ENCODE results near the gene KPNA4.
"Not testable (repeated sequence)": the region's sequence is repeated elsewhere in the genome, so short reads cannot be mapped to it uniquely, and the experiment has no call there.

KPNA4 gene

GRCh38 chr3:160565442-160566403 is at the start of gene KPNA4:
TSS of gene KPNA4 (minus strand) at chr3:160565571. CDS start at chr3:160565282, 289 bp downstream.
- H3K36me3 Mint-ChIP-seq (ENCODE audit: low read depth): peaks cover 32% of the 10 kb centered on the region
- H3K27me3 Mint-ChIP-seq (ENCODE audit: low read depth): no peaks in the 10 kb centered on the region
- peaks cover 53% of the 10 kb centered on the region for H3K4me1 Mint-ChIP-seq (ENCODE audit: low read depth)
- peak; percentile 97 for DNase-seq (ENCODE audit: low spot score)
- H3K27ac Mint-ChIP-seq: peak within 1 kb of the TSS; percentile 93
- H3K4me3 Mint-ChIP-seq: peak within 1 kb of the TSS; percentile 98
- no peaks in the 10 kb centered on the region for H3K9me3 Mint-ChIP-seq

GRCh38 chr3:160613661-160614060 is 48.3 kb upstream of the KPNA4 start:
- no peaks in the 10 kb centered on the region for H3K9me3 Mint-ChIP-seq
- H3K4me3 Mint-ChIP-seq: no peak overlapping the region
- H3K36me3 Mint-ChIP-seq (ENCODE audit: low read depth): no peaks in the 10 kb centered on the region
- H3K27me3 Mint-ChIP-seq (ENCODE audit: low read depth): peaks cover 22% of the 10 kb centered on the region
- no peak for DNase-seq (ENCODE audit: low spot score)
- no peak overlapping the region for H3K27ac Mint-ChIP-seq
- no peaks in the 10 kb centered on the region for H3K4me1 Mint-ChIP-seq (ENCODE audit: low read depth)

- no peak for DNase-seq (ENCODE audit: low spot score)
- Mint-ChIP-seq H3K4me3 (no peak overlapping the region), H3K9me3 (no peaks in the 10 kb centered on the region), H3K4me1 (ENCODE audit: low read depth) (no peaks in the 10 kb centered on the region), H3K27me3 (ENCODE audit: low read depth) (peaks cover 21% of the 10 kb centered on the region), H3K27ac (no peak overlapping the region), H3K36me3 (ENCODE audit: low read depth) (no peaks in the 10 kb centered on the region)
Measured at GRCh38 chr3:160612386-160613075, 47.2 kb upstream of the KPNA4 start.

- Mint-ChIP-seq H3K4me3 (no peak overlapping the region), H3K4me1 (ENCODE audit: low read depth) (no peaks in the 10 kb centered on the region), H3K27ac (no peak overlapping the region), H3K9me3 (no peaks in the 10 kb centered on the region), H3K36me3 (ENCODE audit: low read depth) (no peaks in the 10 kb centered on the region), H3K27me3 (ENCODE audit: low read depth) (peaks cover 14% of the 10 kb centered on the region)
- DNase-seq (ENCODE audit: low spot score): no peak
Measured at GRCh38 chr3:160611141-160611540, 45.8 kb upstream of the KPNA4 start.

- H3K9me3 Mint-ChIP-seq: no peaks in the 10 kb centered on the region
- H3K4me3 Mint-ChIP-seq: no peak overlapping the region
- no peaks in the 10 kb centered on the region for H3K4me1 Mint-ChIP-seq (ENCODE audit: low read depth)
- no peak for DNase-seq (ENCODE audit: low spot score)
- peaks cover 7% of the 10 kb centered on the region for H3K27me3 Mint-ChIP-seq (ENCODE audit: low read depth)
- no peak overlapping the region for H3K27ac Mint-ChIP-seq
- no peaks in the 10 kb centered on the region for H3K36me3 Mint-ChIP-seq (ENCODE audit: low read depth)
Measured at GRCh38 chr3:160608870-160609269, 43.5 kb upstream of the KPNA4 start.

- H3K27me3 Mint-ChIP-seq (ENCODE audit: low read depth): peaks cover 3% of the 10 kb centered on the region
- H3K9me3 Mint-ChIP-seq: no peaks in the 10 kb centered on the region
- no peak overlapping the region for H3K4me3 Mint-ChIP-seq
- no peaks in the 10 kb centered on the region for H3K4me1 Mint-ChIP-seq (ENCODE audit: low read depth)
- DNase-seq (ENCODE audit: low spot score): no peak
- H3K36me3 Mint-ChIP-seq (ENCODE audit: low read depth): no peaks in the 10 kb centered on the region
- no peak overlapping the region for H3K27ac Mint-ChIP-seq
Measured at GRCh38 chr3:160607826-160608225, 42.5 kb upstream of the KPNA4 start.

- H3K36me3 Mint-ChIP-seq (ENCODE audit: low read depth): no peaks in the 10 kb centered on the region
- no peaks in the 10 kb centered on the region for H3K4me1 Mint-ChIP-seq (ENCODE audit: low read depth)
- peaks cover 11% of the 10 kb centered on the region for H3K27me3 Mint-ChIP-seq (ENCODE audit: low read depth)
- H3K4me3 Mint-ChIP-seq: no peak overlapping the region
- no peak overlapping the region for H3K27ac Mint-ChIP-seq
- no peak for DNase-seq (ENCODE audit: low spot score)
- H3K9me3 Mint-ChIP-seq: no peaks in the 10 kb centered on the region
Measured at GRCh38 chr3:160605315-160605714, 39.9 kb upstream of the KPNA4 start.

GRCh38 chr3:160603845-160604244 is 38.5 kb upstream of the KPNA4 start:
- not testable (repeated sequence) for H3K4me3 Mint-ChIP-seq; H3K27ac Mint-ChIP-seq; H3K4me1 Mint-ChIP-seq (ENCODE audit: low read depth); H3K9me3 Mint-ChIP-seq; DNase-seq (ENCODE audit: low spot score); H3K36me3 Mint-ChIP-seq (ENCODE audit: low read depth)
- peaks cover 12% of the 10 kb centered on the region for H3K27me3 Mint-ChIP-seq (ENCODE audit: low read depth)

GRCh38 chr3:160602259-160602658 is 36.9 kb upstream of the KPNA4 start:
- no peak for DNase-seq (ENCODE audit: low spot score)
- no peaks in the 10 kb centered on the region for H3K9me3 Mint-ChIP-seq
- H3K4me3 Mint-ChIP-seq: no peak overlapping the region
- no peaks in the 10 kb centered on the region for H3K4me1 Mint-ChIP-seq (ENCODE audit: low read depth)
- peaks cover 11% of the 10 kb centered on the region for H3K27me3 Mint-ChIP-seq (ENCODE audit: low read depth)
- H3K27ac Mint-ChIP-seq: no peak overlapping the region
- H3K36me3 Mint-ChIP-seq (ENCODE audit: low read depth): no peaks in the 10 kb centered on the region

- Mint-ChIP-seq H3K4me1 (ENCODE audit: low read depth) (no peaks in the 10 kb centered on the region), H3K36me3 (ENCODE audit: low read depth) (no peaks in the 10 kb centered on the region), H3K4me3 (no peak overlapping the region), H3K27me3 (ENCODE audit: low read depth) (peaks cover 11% of the 10 kb centered on the region), H3K27ac (no peak overlapping the region), H3K9me3 (no peaks in the 10 kb centered on the region)
- no peak for DNase-seq (ENCODE audit: low spot score)
Measured at GRCh38 chr3:160601288-160601687, 35.9 kb upstream of the KPNA4 start.

- Mint-ChIP-seq H3K9me3 (no peaks in the 10 kb centered on the region), H3K36me3 (ENCODE audit: low read depth) (no peaks in the 10 kb centered on the region), H3K4me3 (no peak overlapping the region)
Measured at GRCh38 chr3:160598865-160599264, 33.5 kb upstream of the KPNA4 start.

GRCh38 chr3:160588023-160588422 is 22.7 kb upstream of the KPNA4 start:
- Mint-ChIP-seq H3K27ac (no peak overlapping the region), H3K4me1 (ENCODE audit: low read depth) (no peaks in the 10 kb centered on the region), H3K4me3 (no peak overlapping the region), H3K9me3 (no peaks in the 10 kb centered on the region), H3K27me3 (ENCODE audit: low read depth) (peaks cover 30% of the 10 kb centered on the region), H3K36me3 (ENCODE audit: low read depth) (no peaks in the 10 kb centered on the region)
- DNase-seq (ENCODE audit: low spot score): no peak

More at GRCh38 chr3:160598865-160599264, 33.5 kb upstream of the KPNA4 start:
- H3K4me1 Mint-ChIP-seq (ENCODE audit: low read depth): no peaks in the 10 kb centered on the region
- no peak for DNase-seq (ENCODE audit: low spot score)
- no peak overlapping the region for H3K27ac Mint-ChIP-seq
- peaks cover 17% of the 10 kb centered on the region for H3K27me3 Mint-ChIP-seq (ENCODE audit: low read depth)

- no peaks in the 10 kb centered on the region for H3K4me1 Mint-ChIP-seq (ENCODE audit: low read depth)
- H3K36me3 Mint-ChIP-seq (ENCODE audit: low read depth): no peaks in the 10 kb centered on the region
- DNase-seq (ENCODE audit: low spot score): no peak
- no peak overlapping the region for H3K27ac Mint-ChIP-seq
- H3K27me3 Mint-ChIP-seq (ENCODE audit: low read depth): peaks cover 34% of the 10 kb centered on the region
- H3K9me3 Mint-ChIP-seq: no peaks in the 10 kb centered on the region
- no peak overlapping the region for H3K4me3 Mint-ChIP-seq
Measured at GRCh38 chr3:160587105-160587504, 21.7 kb upstream of the KPNA4 start.

GRCh38 chr3:160586679-160587078 is 21.3 kb upstream of the KPNA4 start:
- no peak for DNase-seq (ENCODE audit: low spot score)
- H3K9me3 Mint-ChIP-seq: no peaks in the 10 kb centered on the region
- H3K36me3 Mint-ChIP-seq (ENCODE audit: low read depth): no peaks in the 10 kb centered on the region
- no peaks in the 10 kb centered on the region for H3K4me1 Mint-ChIP-seq (ENCODE audit: low read depth)
- no peak overlapping the region for H3K27ac Mint-ChIP-seq
- H3K4me3 Mint-ChIP-seq: no peak overlapping the region
- peaks cover 38% of the 10 kb centered on the region for H3K27me3 Mint-ChIP-seq (ENCODE audit: low read depth)

All from T-helper 2 cell treated with Interferon-gamma antibody and Interleukin-4, amounts not matched to agents 5 μg/mL and 100 μg/mL, for 36 hours (primary cell).